LNCAP (cell line): ENCODE results near the gene KDM6B.

Experiments
- TF ChIP-seq, protein P1 (sequence below): fragments of 450-650 bp; IDR thresholded peaks from 2 replicates; pipeline ENCODE4 v1.5.1; 2017; ENCODE audit warnings: mild to moderate bottlenecking

Gene KDM6B

DNA sequence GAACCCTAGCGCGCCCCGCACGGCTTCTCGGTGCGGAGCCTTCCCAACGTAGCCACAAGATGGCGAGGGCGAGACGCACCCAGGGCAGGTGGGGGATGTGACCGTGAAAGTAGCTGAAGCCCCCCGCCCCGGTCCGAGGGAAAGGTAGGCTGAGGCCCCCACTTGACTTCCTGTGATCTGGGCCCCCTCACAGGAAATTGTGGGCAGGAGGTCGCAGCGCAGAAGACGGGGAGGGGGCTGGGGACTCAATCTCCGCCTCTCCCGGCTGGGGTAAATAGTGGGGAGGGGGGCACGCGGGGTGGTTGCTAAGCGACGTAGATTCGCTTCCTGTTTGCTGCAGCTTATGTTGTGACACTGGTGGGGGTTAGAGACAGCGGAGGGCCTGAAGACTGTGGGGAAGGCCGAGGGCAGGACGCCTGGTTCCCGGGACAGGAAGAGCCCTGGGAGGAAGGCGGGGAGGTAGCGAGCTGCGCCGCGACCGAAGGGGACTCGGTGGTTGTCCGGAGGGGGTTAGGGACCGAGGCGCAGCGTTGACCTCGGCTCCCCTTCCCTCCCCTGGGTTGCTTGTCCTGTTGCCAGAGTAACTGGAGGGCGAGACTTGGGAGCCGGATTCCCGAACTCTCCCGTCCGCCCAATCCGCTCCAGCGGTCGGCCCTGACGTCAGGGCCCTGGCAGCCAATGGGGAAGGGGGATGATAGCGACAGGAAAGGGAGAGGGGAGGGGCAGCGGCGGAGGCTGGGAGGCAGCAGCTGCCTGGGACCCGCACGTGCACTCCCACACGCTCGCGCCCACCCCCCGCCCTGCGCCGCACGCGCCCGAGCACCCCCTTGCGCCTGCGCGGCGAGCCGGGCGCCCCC lies 1.2 kb downstream of the KDM6B start:
- TF ChIP-seq, protein P1, sequence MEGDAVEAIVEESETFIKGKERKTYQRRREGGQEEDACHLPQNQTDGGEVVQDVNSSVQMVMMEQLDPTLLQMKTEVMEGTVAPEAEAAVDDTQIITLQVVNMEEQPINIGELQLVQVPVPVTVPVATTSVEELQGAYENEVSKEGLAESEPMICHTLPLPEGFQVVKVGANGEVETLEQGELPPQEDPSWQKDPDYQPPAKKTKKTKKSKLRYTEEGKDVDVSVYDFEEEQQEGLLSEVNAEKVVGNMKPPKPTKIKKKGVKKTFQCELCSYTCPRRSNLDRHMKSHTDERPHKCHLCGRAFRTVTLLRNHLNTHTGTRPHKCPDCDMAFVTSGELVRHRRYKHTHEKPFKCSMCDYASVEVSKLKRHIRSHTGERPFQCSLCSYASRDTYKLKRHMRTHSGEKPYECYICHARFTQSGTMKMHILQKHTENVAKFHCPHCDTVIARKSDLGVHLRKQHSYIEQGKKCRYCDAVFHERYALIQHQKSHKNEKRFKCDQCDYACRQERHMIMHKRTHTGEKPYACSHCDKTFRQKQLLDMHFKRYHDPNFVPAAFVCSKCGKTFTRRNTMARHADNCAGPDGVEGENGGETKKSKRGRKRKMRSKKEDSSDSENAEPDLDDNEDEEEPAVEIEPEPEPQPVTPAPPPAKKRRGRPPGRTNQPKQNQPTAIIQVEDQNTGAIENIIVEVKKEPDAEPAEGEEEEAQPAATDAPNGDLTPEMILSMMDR = peak; percentile 86

DNA sequence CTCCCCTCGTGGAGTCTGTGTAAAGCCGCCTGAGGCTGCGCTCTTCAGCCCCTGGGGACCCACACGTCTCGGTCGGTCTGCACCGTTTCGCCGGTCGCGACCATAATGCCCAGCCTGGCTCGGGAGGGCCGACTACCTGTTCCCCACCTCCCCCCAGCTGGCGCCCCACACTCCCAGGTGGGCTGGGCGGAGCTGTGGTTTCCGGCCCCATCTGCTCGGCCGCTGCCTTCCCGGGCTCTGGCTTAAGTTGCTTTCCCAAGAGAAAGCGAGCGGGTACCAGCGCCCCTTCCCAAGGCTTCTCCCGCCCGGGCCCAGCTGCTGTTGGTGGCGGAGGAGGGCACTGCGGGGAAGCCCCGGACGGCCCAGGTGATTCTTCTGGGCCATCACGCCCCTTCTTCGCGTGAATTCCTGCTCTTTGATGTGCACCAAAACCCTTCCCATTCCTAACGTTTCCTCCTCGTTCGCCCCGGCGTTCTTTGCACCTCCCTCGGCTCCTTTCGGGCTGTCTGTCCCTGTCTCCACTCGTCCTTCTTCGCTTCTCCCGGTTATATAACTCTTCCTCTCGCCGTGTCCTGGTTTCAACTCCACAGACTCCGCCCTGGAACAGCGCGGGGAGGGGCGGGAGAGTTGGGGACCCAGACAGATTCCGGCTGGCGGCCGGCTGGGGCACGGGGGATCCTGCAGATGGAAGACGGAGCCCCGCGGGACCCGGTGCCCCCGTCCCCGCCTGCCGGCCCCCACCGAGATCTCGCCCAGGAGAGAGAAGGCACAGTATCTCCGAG lies 2.0 kb downstream of the KDM6B start:
- TF ChIP-seq, protein P1 = no peak

DNA sequence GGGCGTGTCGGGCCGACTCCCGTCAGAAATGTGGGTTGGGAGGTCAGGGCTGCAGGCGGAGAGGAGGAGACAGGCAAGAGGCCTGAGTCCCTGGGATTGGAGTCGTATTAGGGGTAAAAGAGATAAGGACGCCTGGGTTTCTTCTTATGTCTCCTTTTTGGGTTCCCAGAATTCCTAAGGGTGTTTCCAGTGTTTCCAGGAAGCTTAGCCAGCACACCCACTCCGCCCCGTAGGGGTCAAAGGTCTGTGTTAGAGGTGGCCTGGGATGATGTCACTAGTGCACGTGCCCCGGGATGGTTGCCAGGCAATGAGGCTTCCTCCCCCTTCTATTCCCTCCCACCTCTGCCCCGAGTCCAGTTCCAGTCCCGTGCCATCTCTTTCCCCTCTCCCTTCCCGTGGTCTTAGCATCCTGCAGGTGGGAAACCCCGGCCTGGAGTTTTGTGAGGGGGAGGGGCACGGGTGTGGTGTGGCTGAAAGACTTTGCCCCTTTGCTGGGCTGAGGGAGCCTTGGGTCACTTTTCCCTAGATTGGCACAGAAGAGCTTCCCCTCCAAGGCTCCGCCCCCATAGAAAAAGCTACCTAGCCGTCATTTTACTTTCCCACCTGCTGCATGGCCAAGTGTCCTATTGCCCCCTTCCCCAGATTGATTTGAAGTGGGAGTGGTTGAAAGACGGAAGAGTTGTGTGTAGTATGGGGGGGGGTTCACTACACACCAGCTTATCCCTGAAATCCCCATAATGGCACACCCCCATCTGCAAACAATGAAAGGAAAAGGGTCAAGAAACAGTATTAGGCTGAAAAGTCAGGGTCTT lies 2.8 kb downstream of the KDM6B start:
- TF ChIP-seq, protein P1 = no peak

DNA sequence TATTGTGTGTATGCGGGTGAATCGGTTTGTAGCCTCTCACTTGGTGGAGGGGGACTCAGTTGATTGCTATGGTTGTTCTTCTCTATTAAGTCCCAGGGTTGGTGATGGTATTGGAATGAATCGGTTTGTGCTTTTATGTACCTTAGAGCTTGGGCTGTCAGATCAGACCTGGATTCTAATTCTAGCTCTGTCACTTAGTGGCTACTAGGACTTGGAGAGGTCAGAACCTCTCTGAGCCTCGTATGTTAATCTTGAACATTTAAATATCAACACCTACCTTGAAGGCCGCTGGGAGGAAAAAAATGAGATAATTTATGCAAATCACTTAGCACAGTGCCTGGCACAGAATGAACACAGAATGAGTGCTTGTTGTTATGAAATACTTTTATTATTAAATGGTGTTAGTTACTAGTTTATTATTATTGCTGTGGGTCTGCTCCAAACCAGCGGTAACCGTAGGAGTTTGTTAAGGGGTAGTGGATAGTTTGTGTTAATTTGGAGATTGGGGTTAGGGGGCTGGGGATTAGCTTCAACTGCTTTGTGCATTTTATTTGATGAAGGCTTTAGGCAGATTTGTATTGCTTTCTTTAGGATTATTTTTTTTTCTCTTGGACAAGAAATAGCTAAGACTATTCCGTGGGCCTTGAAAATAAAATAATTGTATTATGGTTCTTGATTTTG lies 3.5 kb downstream of the KDM6B start:
- TF ChIP-seq, protein P1 = no peak

DNA sequence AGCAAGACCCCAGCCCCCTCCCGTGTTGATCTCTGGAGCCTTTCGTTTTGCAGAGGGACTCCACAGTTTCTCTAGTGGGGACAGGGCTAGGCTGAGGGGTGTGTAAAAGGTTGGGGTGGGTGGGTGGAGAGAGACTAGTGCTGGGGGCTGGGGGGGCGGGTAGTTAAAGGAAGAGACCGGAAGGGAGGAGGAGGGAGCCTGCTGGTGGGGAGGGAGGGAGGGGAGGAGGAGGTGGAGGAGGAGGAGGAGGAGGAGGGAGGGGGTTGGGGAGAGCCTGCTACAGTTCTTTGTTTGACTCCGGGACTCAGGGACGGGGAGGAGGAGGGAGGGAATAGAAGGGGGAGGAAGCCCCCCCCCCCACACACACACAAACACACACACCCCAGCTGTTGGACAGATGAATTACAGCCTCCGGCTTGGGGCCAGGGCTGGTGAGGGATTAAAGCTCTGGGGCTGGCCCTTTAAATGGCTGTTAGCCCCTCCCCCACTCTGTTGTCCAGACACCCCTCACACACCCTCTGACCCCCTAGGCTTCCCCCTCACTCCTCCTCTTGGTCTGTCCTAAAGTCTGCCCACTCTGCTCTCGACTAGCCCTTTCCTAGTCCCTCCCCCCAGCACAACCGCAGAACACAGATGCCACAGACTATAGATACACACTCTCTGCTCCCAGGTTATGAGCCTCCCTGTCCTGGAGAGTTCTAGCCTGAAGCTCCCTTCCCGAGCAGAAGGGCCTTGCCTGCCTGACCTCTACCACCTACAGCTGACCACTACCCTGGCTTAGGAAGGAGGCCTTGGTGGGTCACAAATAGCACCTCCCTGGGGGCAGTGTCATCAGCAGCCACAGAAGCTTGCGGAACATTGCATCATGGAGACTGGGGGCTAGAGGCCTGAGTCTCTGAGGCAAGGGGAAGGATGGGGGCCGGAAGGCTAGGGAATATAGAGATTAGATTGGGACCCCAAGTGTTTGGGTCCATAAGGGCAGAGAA lies 4.4 kb downstream of the KDM6B start:
- TF ChIP-seq, protein P1 = no peak

GRCh38 chr17:7839190-7839875 lies 5.3 kb downstream of the KDM6B start:
- TF ChIP-seq, protein P1 = no peak
